Vagina (tissue), 2 donors: ENCODE results near the gene AP1AR. TPM values are rescaled to one million over a fixed set of nuclear protein-coding genes. Genes with fewer than 3 reads are reported as not detected.
A peak's percentile ranks its signal among the peaks of the same experiment; 100 is the strongest.

Experiments
- DNase-seq, 2 donors: peaks; one replicate each; pipeline ENCODE4 v3.0.0-alpha.2; 2017; ENCODE audit errors: extremely low spot score in 2 of 2
- H3K27ac ChIP-seq: fragments of 200-600 bp; sonication (generic); one replicate; pipeline ENCODE4 v1.5.1; 2019
- H3K27me3 ChIP-seq: fragments of 200-600 bp; sonication (generic); one replicate; pipeline ENCODE4 v1.5.1; 2019
- H3K36me3 ChIP-seq, 2 donors: fragments of 200-600 bp; sonication (generic); one replicate each; pipeline ENCODE4 v1.5.1; 2017 to 2019
- H3K4me1 ChIP-seq: fragments of 200-600 bp; sonication (generic); one replicate; pipeline ENCODE4 v1.5.1; 2019
- H3K4me3 ChIP-seq, 2 donors: fragments of 200-600 bp; sonication (generic); 1 replicate in 1 of 2; 2 replicates in 1 of 2; pipeline ENCODE4 v1.5.1; 2016 to 2019
- H3K9me3 ChIP-seq: fragments of 200-600 bp; sonication (generic); one replicate; pipeline ENCODE4 v1.5.1; 2019
- CTCF ChIP-seq, 3 experiments: fragments of 450-650 bp in 2 of 3; fragments of 200-600 bp in 1 of 3; sonication (generic) in 1 of 3; IDR thresholded peaks; one replicate each; pipeline ENCODE4 v1.5.1; 2017 to 2019; ENCODE audit warnings: antibody characterized with exemption in 3 of 3, mild to moderate bottlenecking in 2 of 3, moderate library complexity in 2 of 3
- POLR2A ChIP-seq, 2 donors: fragments of 450-650 bp; IDR thresholded peaks; one replicate each; pipeline ENCODE4 v1.6.1; 2017; ENCODE audit warnings: antibody characterized with exemption in 2 of 2, mild to moderate bottlenecking in 2 of 2, moderate library complexity in 2 of 2
- POLR2AphosphoS5 ChIP-seq, 2 donors: sonication (generic); formaldehyde crosslinking; IDR thresholded peaks; one replicate each; pipeline ENCODE4 v1.9.0; 2017; ENCODE audit warnings: antibody characterized with exemption in 2 of 2, mild to moderate bottlenecking in 2 of 2, low read depth in 1 of 2; ENCODE audit not compliant: insufficient read depth in 1 of 2
- intact Hi-C: fragments of 100-400 bp; cut with DNase I; formaldehyde crosslinking; loops from one replicate; pipeline ENCODE4 v1.15.1; 2023
- total RNA-seq: library from RNA; depleted of rRNA; stranded (reverse); fragments of >200 nt; gene quantifications from one replicate; pipeline ENCODE4 v1.2.3, GENCODE V29; 2016

The AP1AR gene
- total RNA-seq, 1 donor from 2014 or later = 28.2 TPM

- Histone ChIP-seq H3K4me1 (no peaks in the 10 kb centered on the region), H3K4me3 (no peak overlapping the region), H3K9me3 (no peaks in the 10 kb centered on the region), H3K36me3 (no peaks in the 10 kb centered on the region), H3K27ac (no peak overlapping the region), H3K27me3 (no peaks in the 10 kb centered on the region)
- TF ChIP-seq POLR2AphosphoS5 (IDR thresholded peaks at IDR 0.05; ENCODE audit: insufficient read depth in 1 of 2, low read depth in 1 of 2) = no peak
- no peak for TF ChIP-seq CTCF (IDR thresholded peaks at IDR 0.05)
- TF ChIP-seq POLR2A (IDR thresholded peaks at IDR 0.05) = no peak
- no peak for DNase-seq
- intact Hi-C loops = no loop called here
Measured at GRCh38 chr4:112219826-112220366, 11.7 kb upstream of the AP1AR start.

GRCh38 chr4:112222219-112222955, 9.2 kb upstream of the AP1AR start:
- Histone ChIP-seq H3K27ac (no peak overlapping the region), H3K4me3 (no peak overlapping the region), H3K36me3 (no peaks in the 10 kb centered on the region), H3K27me3 (no peaks in the 10 kb centered on the region), H3K4me1 (no peaks in the 10 kb centered on the region), H3K9me3 (no peaks in the 10 kb centered on the region)
- DNase-seq = no peak
- TF ChIP-seq CTCF (IDR thresholded peaks at IDR 0.05) = no peak
- TF ChIP-seq POLR2A (IDR thresholded peaks at IDR 0.05) = no peak
- TF ChIP-seq POLR2AphosphoS5 (IDR thresholded peaks at IDR 0.05; ENCODE audit: insufficient read depth in 1 of 2, low read depth in 1 of 2) = no peak
- intact Hi-C loops = no loop called here

DNA sequence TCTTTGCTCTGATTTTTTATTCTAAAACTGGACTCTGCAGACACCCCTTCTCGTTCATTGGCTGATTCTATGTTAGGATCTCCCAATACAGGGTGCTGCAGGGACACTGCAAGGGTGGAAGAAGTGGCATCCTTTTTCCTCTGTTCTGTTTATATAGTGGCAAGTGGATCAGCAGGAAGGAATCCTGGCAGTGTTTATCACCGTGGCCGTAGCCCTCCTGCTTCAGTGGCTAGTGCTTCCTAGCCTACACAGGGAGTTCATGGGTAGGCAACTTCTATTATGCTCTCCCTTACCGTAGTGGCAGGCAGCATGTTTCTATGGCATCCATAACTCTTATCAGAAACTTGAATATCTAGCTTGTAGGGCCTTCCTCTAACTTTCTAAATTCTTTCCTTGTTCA, 6.4 kb upstream of the AP1AR start:
- intact Hi-C loops = no loop called here

GRCh38 chr4:112230879-112231778, 458 bp upstream of the AP1AR start:
- TF ChIP-seq POLR2A (IDR thresholded peaks at IDR 0.05) (no peak), POLR2AphosphoS5 (IDR thresholded peaks at IDR 0.05; ENCODE audit: insufficient read depth in 1 of 2, low read depth in 1 of 2) (peak; percentile 85), CTCF (IDR thresholded peaks at IDR 0.05) (no peak)
- Histone ChIP-seq H3K9me3 (no peaks in the 10 kb centered on the region), H3K27ac (peak overlapping the region; percentile 98), H3K27me3 (no peaks in the 10 kb centered on the region), H3K36me3 (no peaks in the 10 kb centered on the region), H3K4me1 (peaks cover 24% of the 10 kb centered on the region), H3K4me3 (peak overlapping the region; percentile 93 to 98)
- peak; percentile 98 for DNase-seq
- intact Hi-C loops = loop anchor here (10.0 kb wide), 1 partner anchor 54 kb away; the partner anchor contains the start of gene TIFA

More for the DNA sequence above, 6.4 kb upstream of the AP1AR start:
- no peak overlapping the region for H3K27ac ChIP-seq
- H3K27me3 ChIP-seq = no peaks in the 10 kb centered on the region
- TF ChIP-seq POLR2A (IDR thresholded peaks at IDR 0.05) = no peak
- TF ChIP-seq POLR2AphosphoS5 (IDR thresholded peaks at IDR 0.05; ENCODE audit: insufficient read depth in 1 of 2, low read depth in 1 of 2) = no peak
- no peak for TF ChIP-seq CTCF (IDR thresholded peaks at IDR 0.05)
- H3K9me3 ChIP-seq = no peaks in the 10 kb centered on the region
- DNase-seq = no peak
- H3K4me3 ChIP-seq = no peak overlapping the region
- no peaks in the 10 kb centered on the region for H3K36me3 ChIP-seq
- peaks cover 1% of the 10 kb centered on the region for H3K4me1 ChIP-seq
